Suprapubic skin (tissue), 4 donors: ENCODE results near the gene PSMB4. TPM values are rescaled to one million over a fixed set of nuclear protein-coding genes. Genes with fewer than 3 reads are reported as not detected.
"Not testable (repeated sequence)": the region's sequence is repeated elsewhere in the genome, so short reads cannot be mapped to it uniquely, and the experiment has no call there.

Source experiments
- DNase-seq, 2 donors: peaks; one replicate each; pipeline ENCODE4 v3.0.0-alpha.2; 2019; ENCODE audit warnings: low spot score in 2 of 2
- H3K27ac ChIP-seq: fragments of 200-600 bp; sonication (generic); one replicate; pipeline ENCODE4 v1.5.1; 2019
- H3K27me3 ChIP-seq: fragments of 200-600 bp; sonication (generic); one replicate; pipeline ENCODE4 v1.5.1; 2019
- H3K36me3 ChIP-seq: fragments of 200-600 bp; sonication (generic); one replicate; pipeline ENCODE4 v1.5.1; 2019
- H3K4me1 ChIP-seq: fragments of 200-600 bp; sonication (generic); one replicate; pipeline ENCODE4 v1.5.1; 2019
- H3K4me3 ChIP-seq: fragments of 200-600 bp; sonication (generic); one replicate; pipeline ENCODE4 v1.5.1; 2019; ENCODE audit warnings: mild to moderate bottlenecking
- H3K9me3 ChIP-seq: fragments of 200-600 bp; sonication (generic); one replicate; pipeline ENCODE4 v1.5.1; 2019
- CTCF ChIP-seq, 2 donors: fragments of 200-600 bp in 1 of 2; fragments of 450-650 bp in 1 of 2; sonication (generic) in 1 of 2; IDR thresholded peaks; one replicate each; pipeline ENCODE4 v1.5.1; 2016 to 2019; ENCODE audit warnings: antibody characterized with exemption in 2 of 2, mild to moderate bottlenecking in 1 of 2, moderate library complexity in 1 of 2
- EP300 ChIP-seq: sonication (generic); formaldehyde crosslinking; IDR thresholded peaks from one replicate; pipeline ENCODE4 v1.6.1; 2017; ENCODE audit warnings: antibody characterized with exemption
- POLR2A ChIP-seq, 2 donors: fragments of 450-650 bp; IDR thresholded peaks; one replicate each; pipeline ENCODE4 v1.6.1; 2017; ENCODE audit warnings: antibody characterized with exemption in 2 of 2, mild to moderate bottlenecking in 2 of 2, moderate library complexity in 2 of 2
- POLR2AphosphoS5 ChIP-seq, 3 donors: sonication (generic); formaldehyde crosslinking; IDR thresholded peaks; one replicate each; pipeline ENCODE4 v1.6.1; 2017; ENCODE audit warnings: antibody characterized with exemption in 3 of 3
- WGBS: methylation state at CpG from one replicate; pipeline ENCODE4 v1.1.5; 2018; 5-methylcytosine and 5-hydroxymethylcytosine counted together
- total RNA-seq, 4 donors: library from RNA; depleted of rRNA; stranded (reverse); fragments of >200 nt; gene quantifications; one replicate each; pipeline ENCODE4 v1.1.0, GENCODE V29; 2016

PSMB4 gene
- total RNA-seq, 4 donors from 2014 or later = 222 to 269 (median 241) TPM

- no peak for TF ChIP-seq POLR2AphosphoS5 (IDR thresholded peaks at IDR 0.05)
- TF ChIP-seq CTCF (IDR thresholded peaks at IDR 0.05) = no peak
- TF ChIP-seq POLR2A (IDR thresholded peaks at IDR 0.05) = no peak
- no peak for TF ChIP-seq EP300
- peaks cover 95% of the 10 kb centered on the region for H3K36me3 ChIP-seq
- H3K4me1 ChIP-seq = no peaks in the 10 kb centered on the region
- no peaks in the 10 kb centered on the region for H3K9me3 ChIP-seq
- 65% methylated on average over 2 of the region's 2 CpGs for WGBS
- H3K27me3 ChIP-seq = no peaks in the 10 kb centered on the region
- H3K27ac ChIP-seq = no peak overlapping the region
- H3K4me3 ChIP-seq = no peak overlapping the region
- no peak for DNase-seq
Measured at GRCh38 chr1:151425103-151425502, 25.7 kb downstream of the PSMB4 start.

- no peak for TF ChIP-seq EP300
- no peak for TF ChIP-seq POLR2A (IDR thresholded peaks at IDR 0.05)
- no peak for TF ChIP-seq POLR2AphosphoS5 (IDR thresholded peaks at IDR 0.05)
- no peak for TF ChIP-seq CTCF (IDR thresholded peaks at IDR 0.05)
- H3K4me1 ChIP-seq = no peaks in the 10 kb centered on the region
- DNase-seq = no peak
- no peaks in the 10 kb centered on the region for H3K9me3 ChIP-seq
- no peaks in the 10 kb centered on the region for H3K27me3 ChIP-seq
- WGBS = 94% methylated on average over 7 of the region's 7 CpGs
- H3K36me3 ChIP-seq = peaks cover 71% of the 10 kb centered on the region
- H3K4me3 ChIP-seq = no peak overlapping the region
- no peak overlapping the region for H3K27ac ChIP-seq
Measured at GRCh38 chr1:151428068-151428467, 28.7 kb downstream of the PSMB4 start.

GRCh38 chr1:151433827-151434226 is 34.5 kb downstream of the PSMB4 start:
- DNase-seq, H3K27ac ChIP-seq, H3K9me3 ChIP-seq, H3K4me3 ChIP-seq, H3K27me3 ChIP-seq: not testable (repeated sequence)
- H3K36me3 ChIP-seq = peaks cover 24% of the 10 kb centered on the region
- WGBS = 97% methylated on average over 5 of the region's 5 CpGs
- H3K4me1 ChIP-seq = peaks cover 15% of the 10 kb centered on the region

- peaks cover 12% of the 10 kb centered on the region for H3K36me3 ChIP-seq
- TF ChIP-seq EP300 (no peak), POLR2A (IDR thresholded peaks at IDR 0.05) (no peak), CTCF (IDR thresholded peaks at IDR 0.05) (no peak), POLR2AphosphoS5 (IDR thresholded peaks at IDR 0.05) (no peak)
- H3K9me3 ChIP-seq = no peaks in the 10 kb centered on the region
- no peaks in the 10 kb centered on the region for H3K27me3 ChIP-seq
- no peak overlapping the region for H3K27ac ChIP-seq
- no peak for DNase-seq
- H3K4me3 ChIP-seq = no peak overlapping the region
- 83% methylated on average over 3 of the region's 3 CpGs for whole genome bisulfite sequencing
- H3K4me1 ChIP-seq = peaks cover 15% of the 10 kb centered on the region
Measured at GRCh38 chr1:151435174-151435573, 35.8 kb downstream of the PSMB4 start.

- WGBS = 84% methylated on average over 6 of the region's 6 CpGs
- Histone ChIP-seq H3K4me3 (no peak overlapping the region), H3K9me3 (no peaks in the 10 kb centered on the region), H3K4me1 (peaks cover 20% of the 10 kb centered on the region), H3K36me3 (peaks cover 9% of the 10 kb centered on the region), H3K27ac (no peak overlapping the region), H3K27me3 (no peaks in the 10 kb centered on the region)
- TF ChIP-seq POLR2AphosphoS5 (IDR thresholded peaks at IDR 0.05) (no peak), POLR2A (IDR thresholded peaks at IDR 0.05) (no peak), EP300 (no peak), CTCF (IDR thresholded peaks at IDR 0.05) (no peak)
- DNase-seq = no peak
Measured at GRCh38 chr1:151436985-151437384, 37.6 kb downstream of the PSMB4 start.

- not testable (repeated sequence) for H3K27ac ChIP-seq, H3K36me3 ChIP-seq, H3K9me3 ChIP-seq, H3K27me3 ChIP-seq, H3K4me3 ChIP-seq, DNase-seq
- H3K4me1 ChIP-seq = peaks cover 20% of the 10 kb centered on the region
- WGBS = 67% methylated on average over 8 of the region's 8 CpGs
Measured at GRCh38 chr1:151437396-151437795, 38.0 kb downstream of the PSMB4 start.
